ENCODE data around the gene DUSP11. TPM values are rescaled to one million over a fixed set of nuclear protein-coding genes. Genes with fewer than 3 reads are reported as not detected.
A peak's percentile ranks its signal among the peaks of the same experiment; 100 is the strongest.
"Not testable (repeated sequence)": the region's sequence is repeated elsewhere in the genome, so short reads cannot be mapped to it uniquely, and the experiment has no call there.

The DUSP11 gene
- total RNA-seq, 1 donor, result 49.0 TPM

GRCh38 chr2:73812635-73813034, 32.7 kb upstream of the DUSP11 start:
- H3K4me3 ChIP-seq (ENCODE audit: low read depth, low read length), result no peak overlapping the region
- TF ChIP-seq CTCF (IDR thresholded peaks at IDR 0.05; ENCODE audit: insufficient read depth, low read length), result no peak
- DNase-seq (ENCODE audit: low read depth), result no peak

GRCh38 chr2:73811878-73812277, 32.0 kb upstream of the DUSP11 start:
- TF ChIP-seq CTCF (IDR thresholded peaks at IDR 0.05; ENCODE audit: insufficient read depth, low read length), result no peak
- H3K4me3 ChIP-seq (ENCODE audit: low read depth, low read length), result no peak overlapping the region
- DNase-seq (ENCODE audit: low read depth), result no peak

GRCh38 chr2:73783883-73784282, 4.0 kb upstream of the DUSP11 start, which contains the start of gene C2orf78:
C2orf78 (plus strand) TSS chr2:73784183; CDS start chr2:73784310, 127 bp downstream.
- not testable (repeated sequence) for DNase-seq (ENCODE audit: low read depth); H3K4me3 ChIP-seq (ENCODE audit: low read depth, low read length)

- not testable (repeated sequence) for H3K4me3 ChIP-seq (ENCODE audit: low read depth, low read length)
Measured at GRCh38 chr2:73783402-73783801, 3.5 kb upstream of the DUSP11 start.

GRCh38 chr2:73780237-73780582, 307 bp upstream of the DUSP11 start:
- no peak for DNase-seq (ENCODE audit: low read depth)

More at GRCh38 chr2:73783402-73783801, 3.5 kb upstream of the DUSP11 start:
- not testable (repeated sequence) for DNase-seq (ENCODE audit: low read depth)

GRCh38 chr2:73778867-73779466, 936 bp downstream of the DUSP11 start:
- peak overlapping the region; percentile 97 for H3K4me3 ChIP-seq (ENCODE audit: low read depth, low read length)
- not testable (repeated sequence) for DNase-seq (ENCODE audit: low read depth)

More at GRCh38 chr2:73780237-73780582, 307 bp upstream of the DUSP11 start:
- H3K4me3 ChIP-seq (ENCODE audit: low read depth, low read length), result no peak overlapping the region
- no peak for TF ChIP-seq CTCF (IDR thresholded peaks at IDR 0.05; ENCODE audit: insufficient read depth, low read length)

GRCh38 chr2:73776869-73777519, 2.9 kb downstream of the DUSP11 start:
- TF ChIP-seq CTCF (IDR thresholded peaks at IDR 0.05; ENCODE audit: insufficient read depth, low read length), result no peak
- DNase-seq (ENCODE audit: low read depth), result peak; percentile 12
- H3K4me3 ChIP-seq (ENCODE audit: low read depth, low read length), result no peak overlapping the region

- no peak for TF ChIP-seq CTCF (IDR thresholded peaks at IDR 0.05; ENCODE audit: insufficient read depth, low read length)
Measured at GRCh38 chr2:73776381-73776780, 3.5 kb downstream of the DUSP11 start.

More at GRCh38 chr2:73776381-73776780, 3.5 kb downstream of the DUSP11 start:
- no peak for DNase-seq (ENCODE audit: low read depth)
- H3K4me3 ChIP-seq (ENCODE audit: low read depth, low read length), result no peak overlapping the region

Data from fibroblast of the aortic adventitia (primary cell).